K562 (cell line): ENCODE data around the gene TEX14.

ENCODE experiments used
- LEF1 ChIP-seq: fragments of 450-650 bp; IDR thresholded peaks from 2 replicates; pipeline ENCODE4 v1.6.1; 2016; ENCODE audit warnings: mild to moderate bottlenecking
- SETDB1 ChIP-seq: IDR thresholded peaks from one replicate; pipeline ENCODE4 v1.6.1; 2012; ENCODE audit warnings: low read length, control low read depth, inconsistent platforms
- SIN3A ChIP-seq, 2 experiments: fragments of 150-350 bp in 1 of 2; IDR thresholded peaks; 2 replicates each; pipeline ENCODE4 v1.6.1; 2011 to 2016; ENCODE audit warnings: borderline replicate concordance in 2 of 2, low read depth in 2 of 2, low read length in 2 of 2, mild to moderate bottlenecking in 2 of 2, moderate library complexity in 2 of 2; ENCODE audit not compliant: control insufficient read depth in 1 of 2

- TF ChIP-seq SIN3A (IDR thresholded peaks at IDR 0.05; ENCODE audit: borderline replicate concordance in 2 of 2, control insufficient read depth in 1 of 2, low read depth in 2 of 2, low read length in 2 of 2) = no peak
- no peak for TF ChIP-seq LEF1
- TF ChIP-seq SETDB1 = no peak
Observed at GRCh38 chr17:58703137-58703915, 11.5 kb upstream of the TEX14 start.
